ENCODE results near the gene TNRC6A. TPM values are rescaled to one million over a fixed set of nuclear protein-coding genes. Genes with fewer than 3 reads are reported as not detected.
A peak's percentile ranks its signal among the peaks of the same experiment; 100 is the strongest.

TNRC6A gene
- total and polyA plus RNA-seq, 9 of the 15 experiments (the other 6 are each of a cell fraction or from before 2014, with no cell fraction given): 3.4 to 32.1 (median 26.6) TPM

DNA sequence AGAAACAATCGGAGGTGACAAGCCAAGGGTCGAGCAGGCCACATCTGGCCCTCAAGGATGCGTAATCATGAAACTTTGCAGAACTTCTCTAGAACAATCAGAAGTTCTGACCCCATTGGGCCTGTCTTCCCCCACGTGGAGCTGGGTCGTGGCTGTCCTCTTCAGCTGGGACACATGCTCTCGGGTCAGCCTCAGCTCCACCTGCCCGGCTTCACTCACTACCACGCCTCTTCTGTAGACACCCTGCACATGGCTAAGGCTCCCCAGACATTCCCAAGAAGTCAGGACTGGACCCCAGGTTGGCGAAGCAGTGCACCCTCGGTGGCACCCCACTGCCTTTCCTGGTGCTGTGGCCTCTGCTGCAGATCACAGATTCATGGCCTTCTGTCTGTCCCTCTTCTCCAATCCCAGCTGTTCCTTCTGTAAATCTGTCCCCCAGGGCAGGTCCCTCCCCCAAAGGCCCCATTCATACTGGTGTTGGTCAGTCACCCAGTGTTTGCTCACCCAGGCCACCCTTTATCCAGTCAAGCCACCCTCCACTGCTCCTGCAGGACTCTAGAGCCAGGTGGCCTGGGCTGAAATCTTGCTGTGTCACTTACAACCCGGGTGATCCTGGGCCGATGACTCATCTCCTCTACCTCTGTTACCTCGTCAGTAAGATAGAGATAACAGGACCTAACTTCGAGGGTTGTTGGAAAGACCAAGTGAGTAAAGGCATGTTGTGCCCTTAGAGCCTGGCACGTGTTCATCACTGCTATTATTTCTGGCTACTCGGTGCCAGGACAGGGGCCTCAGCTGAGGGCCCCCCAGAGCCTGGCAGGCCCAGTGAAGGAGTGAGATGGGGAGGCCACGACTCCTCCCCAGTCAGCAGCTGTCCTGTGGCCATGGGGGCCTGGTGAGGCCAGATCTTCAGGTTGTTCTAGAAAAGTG lies 114.9 kb downstream of the TNRC6A start (continued):
- TF ChIP-seq HLTF (IDR thresholded peaks at IDR 0.05): no peak
- TF ChIP-seq TCF3 (CRISPR knock-in tag; IDR thresholded peaks at IDR 0.05): peak; percentile 86
- TF ChIP-seq DMBX1 (CRISPR knock-in tag; IDR thresholded peaks at IDR 0.05; ENCODE audit: borderline replicate concordance): 0 out of 2 replicates have a peak, but pooled peaks have one; percentile 41
- TF ChIP-seq, protein P1, sequence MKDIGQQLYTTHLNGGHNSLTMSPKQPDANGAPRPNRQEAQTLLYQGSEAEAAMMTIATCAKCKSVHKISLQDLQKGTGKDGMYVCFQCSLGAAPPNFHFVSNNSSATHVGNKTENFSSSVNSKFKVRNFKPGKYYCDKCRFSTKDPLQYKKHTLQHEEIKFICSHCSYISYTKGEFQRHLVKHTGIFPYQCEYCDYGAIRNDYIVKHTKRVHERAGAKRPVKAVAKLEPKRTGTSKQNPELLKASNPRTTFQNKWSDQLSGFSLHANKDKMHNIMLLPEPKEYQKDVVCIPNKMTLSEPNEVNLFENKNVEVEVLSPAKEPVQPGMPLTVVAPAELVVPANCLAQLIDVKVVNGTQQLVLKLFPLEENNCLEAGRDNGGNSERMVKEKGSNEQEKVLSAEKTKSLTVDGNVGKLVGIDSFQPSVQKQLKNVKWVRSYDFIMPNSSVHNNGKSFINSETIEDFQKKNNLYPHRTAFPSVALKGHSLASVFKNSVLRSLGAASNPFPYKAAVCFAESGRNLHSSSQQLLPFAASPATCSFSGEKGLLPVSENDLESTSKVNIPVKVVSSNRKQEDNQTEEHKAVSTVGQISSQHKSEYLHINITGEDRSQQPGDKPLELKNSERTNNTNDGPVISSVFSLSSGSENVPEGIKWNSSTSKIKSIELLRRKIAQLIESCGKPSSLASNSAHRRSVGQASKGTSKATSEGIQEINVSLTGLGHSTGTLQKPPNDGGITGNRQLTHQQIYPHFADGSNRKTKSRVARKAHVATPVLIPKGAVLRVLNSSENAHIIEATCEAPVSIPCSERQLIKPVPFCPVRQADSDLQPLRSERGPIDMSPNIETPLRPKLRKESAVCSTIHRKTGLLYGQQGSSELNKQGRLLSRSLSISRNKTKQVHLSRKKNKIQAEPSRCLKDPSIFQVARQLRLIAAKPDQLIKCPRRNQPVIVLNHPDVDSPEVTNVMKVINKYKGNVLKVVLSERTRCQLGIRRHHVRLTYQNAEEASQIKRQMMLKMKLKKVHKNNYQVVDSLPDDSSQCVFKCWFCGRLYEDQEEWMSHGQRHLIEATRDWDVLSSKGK (CRISPR knock-in tag; IDR thresholded peaks at IDR 0.05): no peak
- TF ChIP-seq SLC30A9 (CRISPR knock-in tag; IDR thresholded peaks at IDR 0.05): no peak
- peak; percentile 29 for TF ChIP-seq MEIS2 (IDR thresholded peaks at IDR 0.05; ENCODE audit: partially characterized antibody)
- peak; percentile 78 for TF ChIP-seq NFIC (IDR thresholded peaks at IDR 0.05)
- TF ChIP-seq ZFPM2 (CRISPR knock-in tag; IDR thresholded peaks at IDR 0.05): no peak
- TF ChIP-seq SIN3A (IDR thresholded peaks at IDR 0.05; ENCODE audit: borderline replicate concordance in 2 of 2, control insufficient read depth in 1 of 2, low read depth in 2 of 2, low read length in 2 of 2): no peak
- TF ChIP-seq STAT5A (IDR thresholded peaks at IDR 0.05; ENCODE audit: borderline replicate concordance, low read length): peak; percentile 68
- TF ChIP-seq, protein P2, sequence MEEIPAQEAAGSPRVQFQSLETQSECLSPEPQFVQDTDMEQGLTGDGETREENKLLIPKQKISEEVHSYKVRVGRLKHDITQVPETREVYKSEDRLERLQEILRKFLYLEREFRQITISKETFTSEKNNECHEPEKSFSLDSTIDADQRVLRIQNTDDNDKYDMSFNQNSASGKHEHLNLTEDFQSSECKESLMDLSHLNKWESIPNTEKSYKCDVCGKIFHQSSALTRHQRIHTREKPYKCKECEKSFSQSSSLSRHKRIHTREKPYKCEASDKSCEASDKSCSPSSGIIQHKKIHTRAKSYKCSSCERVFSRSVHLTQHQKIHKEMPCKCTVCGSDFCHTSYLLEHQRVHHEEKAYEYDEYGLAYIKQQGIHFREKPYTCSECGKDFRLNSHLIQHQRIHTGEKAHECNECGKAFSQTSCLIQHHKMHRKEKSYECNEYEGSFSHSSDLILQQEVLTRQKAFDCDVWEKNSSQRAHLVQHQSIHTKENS (CRISPR knock-in tag; IDR thresholded peaks at IDR 0.05): no peak
- no peak for TF ChIP-seq ZNF197 (CRISPR knock-in tag; IDR thresholded peaks at IDR 0.05; ENCODE audit: low read depth)
- TF ChIP-seq, protein P3, sequence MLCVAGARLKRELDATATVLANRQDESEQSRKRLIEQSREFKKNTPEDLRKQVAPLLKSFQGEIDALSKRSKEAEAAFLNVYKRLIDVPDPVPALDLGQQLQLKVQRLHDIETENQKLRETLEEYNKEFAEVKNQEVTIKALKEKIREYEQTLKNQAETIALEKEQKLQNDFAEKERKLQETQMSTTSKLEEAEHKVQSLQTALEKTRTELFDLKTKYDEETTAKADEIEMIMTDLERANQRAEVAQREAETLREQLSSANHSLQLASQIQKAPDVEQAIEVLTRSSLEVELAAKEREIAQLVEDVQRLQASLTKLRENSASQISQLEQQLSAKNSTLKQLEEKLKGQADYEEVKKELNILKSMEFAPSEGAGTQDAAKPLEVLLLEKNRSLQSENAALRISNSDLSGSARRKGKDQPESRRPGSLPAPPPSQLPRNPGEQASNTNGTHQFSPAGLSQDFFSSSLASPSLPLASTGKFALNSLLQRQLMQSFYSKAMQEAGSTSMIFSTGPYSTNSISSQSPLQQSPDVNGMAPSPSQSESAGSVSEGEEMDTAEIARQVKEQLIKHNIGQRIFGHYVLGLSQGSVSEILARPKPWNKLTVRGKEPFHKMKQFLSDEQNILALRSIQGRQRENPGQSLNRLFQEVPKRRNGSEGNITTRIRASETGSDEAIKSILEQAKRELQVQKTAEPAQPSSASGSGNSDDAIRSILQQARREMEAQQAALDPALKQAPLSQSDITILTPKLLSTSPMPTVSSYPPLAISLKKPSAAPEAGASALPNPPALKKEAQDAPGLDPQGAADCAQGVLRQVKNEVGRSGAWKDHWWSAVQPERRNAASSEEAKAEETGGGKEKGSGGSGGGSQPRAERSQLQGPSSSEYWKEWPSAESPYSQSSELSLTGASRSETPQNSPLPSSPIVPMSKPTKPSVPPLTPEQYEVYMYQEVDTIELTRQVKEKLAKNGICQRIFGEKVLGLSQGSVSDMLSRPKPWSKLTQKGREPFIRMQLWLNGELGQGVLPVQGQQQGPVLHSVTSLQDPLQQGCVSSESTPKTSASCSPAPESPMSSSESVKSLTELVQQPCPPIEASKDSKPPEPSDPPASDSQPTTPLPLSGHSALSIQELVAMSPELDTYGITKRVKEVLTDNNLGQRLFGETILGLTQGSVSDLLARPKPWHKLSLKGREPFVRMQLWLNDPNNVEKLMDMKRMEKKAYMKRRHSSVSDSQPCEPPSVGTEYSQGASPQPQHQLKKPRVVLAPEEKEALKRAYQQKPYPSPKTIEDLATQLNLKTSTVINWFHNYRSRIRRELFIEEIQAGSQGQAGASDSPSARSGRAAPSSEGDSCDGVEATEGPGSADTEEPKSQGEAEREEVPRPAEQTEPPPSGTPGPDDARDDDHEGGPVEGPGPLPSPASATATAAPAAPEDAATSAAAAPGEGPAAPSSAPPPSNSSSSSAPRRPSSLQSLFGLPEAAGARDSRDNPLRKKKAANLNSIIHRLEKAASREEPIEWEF (CRISPR knock-in tag; IDR thresholded peaks at IDR 0.05): no peak
